Measurements from ENCODE around the gene EIF4G2. TPM values are rescaled to one million over a fixed set of nuclear protein-coding genes. Genes with fewer than 3 reads are reported as not detected.
A peak's percentile ranks its signal among the peaks of the same experiment; 100 is the strongest.

Gene EIF4G2
- total and polyA plus RNA-seq, 8 donors: 835 to 1,027 (median 941) TPM

DNA sequence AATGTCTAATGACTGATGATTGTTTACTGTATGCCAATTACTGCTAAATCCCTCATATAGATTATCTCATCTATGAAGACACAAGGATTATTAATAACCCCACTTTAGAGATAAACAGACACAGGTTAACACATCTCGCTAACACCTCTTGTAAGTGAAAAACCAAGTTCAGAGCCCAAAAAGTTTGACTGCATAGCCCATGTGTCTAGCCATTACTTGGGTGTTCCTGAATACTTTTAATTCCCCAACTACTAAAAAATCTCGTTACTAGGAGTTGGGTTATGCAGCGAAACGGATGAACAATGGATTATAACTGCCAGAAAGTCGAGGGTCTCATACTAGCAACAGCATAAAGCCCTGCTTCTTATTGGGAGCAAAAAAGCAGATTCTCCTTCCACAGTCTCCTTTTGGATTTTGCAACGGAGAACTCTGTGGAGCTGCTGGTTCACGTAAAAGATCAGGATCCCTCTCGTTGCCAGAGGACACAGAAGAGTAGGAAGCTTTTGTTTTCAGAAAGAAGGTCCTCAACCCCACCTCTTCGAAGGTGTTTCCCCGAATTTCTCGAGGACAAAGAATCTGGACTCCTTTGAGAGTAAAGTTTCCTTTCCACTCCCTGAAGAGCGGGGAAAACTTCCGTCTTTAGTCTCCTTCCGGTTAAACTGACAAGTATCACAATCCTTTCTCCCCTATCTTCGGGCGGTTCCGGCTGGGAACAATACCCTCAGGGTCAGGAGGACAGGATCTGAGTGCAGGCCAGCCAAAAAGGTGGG is 48.1 kb upstream of the EIF4G2 start:
- Histone ChIP-seq H3K9me3 (no peaks in the 10 kb centered on the region), H3K4me3 (peak overlapping the region; percentile 78 to 89), H3K36me3 (peaks cover 0 to 41% of the 10 kb centered on the region in 2 donors), H3K27ac (peak overlapping the region; percentile 99), H3K27me3 (no peaks in the 10 kb centered on the region), H3K4me1 (peaks cover 15 to 33% of the 10 kb centered on the region in 2 donors)
- TF ChIP-seq, protein P1, sequence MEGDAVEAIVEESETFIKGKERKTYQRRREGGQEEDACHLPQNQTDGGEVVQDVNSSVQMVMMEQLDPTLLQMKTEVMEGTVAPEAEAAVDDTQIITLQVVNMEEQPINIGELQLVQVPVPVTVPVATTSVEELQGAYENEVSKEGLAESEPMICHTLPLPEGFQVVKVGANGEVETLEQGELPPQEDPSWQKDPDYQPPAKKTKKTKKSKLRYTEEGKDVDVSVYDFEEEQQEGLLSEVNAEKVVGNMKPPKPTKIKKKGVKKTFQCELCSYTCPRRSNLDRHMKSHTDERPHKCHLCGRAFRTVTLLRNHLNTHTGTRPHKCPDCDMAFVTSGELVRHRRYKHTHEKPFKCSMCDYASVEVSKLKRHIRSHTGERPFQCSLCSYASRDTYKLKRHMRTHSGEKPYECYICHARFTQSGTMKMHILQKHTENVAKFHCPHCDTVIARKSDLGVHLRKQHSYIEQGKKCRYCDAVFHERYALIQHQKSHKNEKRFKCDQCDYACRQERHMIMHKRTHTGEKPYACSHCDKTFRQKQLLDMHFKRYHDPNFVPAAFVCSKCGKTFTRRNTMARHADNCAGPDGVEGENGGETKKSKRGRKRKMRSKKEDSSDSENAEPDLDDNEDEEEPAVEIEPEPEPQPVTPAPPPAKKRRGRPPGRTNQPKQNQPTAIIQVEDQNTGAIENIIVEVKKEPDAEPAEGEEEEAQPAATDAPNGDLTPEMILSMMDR (IDR thresholded peaks at IDR 0.05): no peak
- intact Hi-C loops (cut with DNase I): loop anchor here in 1 of 2 donors (10.0 kb wide), 1 partner anchor 52 kb away; the partner anchor contains the start of gene EIF4G2
- ATAC-seq: peak; percentile 45
- DNase-seq: peak in 1 of 4 donors; percentile 43

DNA sequence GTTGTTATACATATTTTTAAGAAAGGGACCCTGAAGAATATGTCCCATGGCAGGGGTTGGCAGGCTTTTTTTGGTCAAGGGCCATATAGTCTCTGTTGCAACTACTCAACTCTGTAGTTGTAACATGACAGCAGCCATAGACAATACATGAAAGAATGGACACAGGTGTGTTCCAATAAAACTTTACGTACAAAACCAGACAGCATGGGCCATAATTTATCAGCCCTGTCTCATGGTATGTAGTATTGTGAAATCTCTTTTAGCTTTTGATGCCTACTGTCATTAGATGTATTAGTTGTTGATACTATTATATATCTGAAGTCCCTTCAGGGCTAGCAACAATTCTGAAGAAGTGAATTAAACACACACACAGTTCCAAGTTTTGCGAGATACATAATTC is 46.6 kb upstream of the EIF4G2 start:
- TF ChIP-seq, protein P1 (IDR thresholded peaks at IDR 0.05): no peak
- ATAC-seq: no peak

DNA sequence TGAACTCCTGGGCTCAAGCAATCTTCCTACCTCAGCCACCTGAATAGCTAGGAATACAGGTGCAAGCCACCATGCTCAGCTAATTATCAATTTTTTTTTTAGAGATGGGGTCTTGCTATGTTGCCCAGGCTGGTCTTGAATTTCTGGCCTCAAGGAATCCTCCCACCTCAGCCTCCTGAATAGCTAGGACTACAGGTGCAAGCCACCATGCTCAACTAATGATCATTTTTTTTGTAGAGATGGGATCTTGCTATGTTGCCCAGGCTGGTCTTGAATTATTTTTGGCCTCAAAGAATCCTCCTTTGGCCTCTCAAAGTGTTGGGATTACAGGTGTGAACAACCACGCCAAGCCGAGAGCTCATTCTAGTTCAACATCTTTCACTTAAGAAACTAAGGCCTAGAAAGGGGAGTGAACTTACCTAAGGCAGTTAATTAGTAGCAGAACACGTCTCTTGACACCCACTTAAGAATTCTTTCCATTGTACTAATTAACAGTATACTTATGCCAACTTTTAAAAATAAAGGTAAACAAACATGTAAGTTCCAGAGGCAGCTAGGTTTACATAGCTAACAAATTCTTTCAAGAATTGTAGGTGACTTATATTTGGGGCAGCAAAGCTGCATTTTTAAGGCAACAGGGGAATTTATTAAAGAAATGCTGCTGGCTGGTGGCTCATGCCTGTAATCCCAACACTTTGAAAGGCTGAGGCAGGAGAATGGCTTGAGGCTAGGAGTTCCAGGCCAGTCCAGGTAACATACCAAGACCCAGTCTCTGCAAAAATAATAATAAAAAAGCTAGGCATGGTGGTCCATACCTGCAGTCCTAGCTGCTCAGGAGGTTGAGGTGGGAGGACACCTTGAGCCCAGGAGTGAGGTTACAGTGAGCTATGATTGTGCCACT is 39.5 kb upstream of the EIF4G2 start:
- Histone ChIP-seq H3K4me1 (no peaks in the 10 kb centered on the region), H3K9me3 (no peaks in the 10 kb centered on the region), H3K36me3 (peaks cover 0 to 17% of the 10 kb centered on the region in 2 donors), H3K27me3 (no peaks in the 10 kb centered on the region), H3K4me3 (no peak overlapping the region), H3K27ac (peak overlapping the region in 1 of 2 donors; percentile 49)
- DNase-seq (peak in 1 of 4 donors; percentile 32), ATAC-seq (peak; percentile 76)
- TF ChIP-seq, protein P1 (IDR thresholded peaks at IDR 0.05): no peak
- intact Hi-C loops (cut with DNase I): no loop called here

More for the DNA sequence above, 46.6 kb upstream of the EIF4G2 start:
- DNase-seq: no peak
- intact Hi-C loops (cut with DNase I): loop anchor here in 1 of 2 donors (10.0 kb wide), 1 partner anchor 50 kb away; the partner anchor contains the start of gene EIF4G2
- H3K36me3 ChIP-seq: peaks cover 0 to 45% of the 10 kb centered on the region in 2 donors
- no peak overlapping the region for H3K27ac ChIP-seq
- peaks cover 15 to 33% of the 10 kb centered on the region in 2 donors for H3K4me1 ChIP-seq
- no peaks in the 10 kb centered on the region for H3K27me3 ChIP-seq
- H3K9me3 ChIP-seq: no peaks in the 10 kb centered on the region
- H3K4me3 ChIP-seq: no peak overlapping the region

DNA sequence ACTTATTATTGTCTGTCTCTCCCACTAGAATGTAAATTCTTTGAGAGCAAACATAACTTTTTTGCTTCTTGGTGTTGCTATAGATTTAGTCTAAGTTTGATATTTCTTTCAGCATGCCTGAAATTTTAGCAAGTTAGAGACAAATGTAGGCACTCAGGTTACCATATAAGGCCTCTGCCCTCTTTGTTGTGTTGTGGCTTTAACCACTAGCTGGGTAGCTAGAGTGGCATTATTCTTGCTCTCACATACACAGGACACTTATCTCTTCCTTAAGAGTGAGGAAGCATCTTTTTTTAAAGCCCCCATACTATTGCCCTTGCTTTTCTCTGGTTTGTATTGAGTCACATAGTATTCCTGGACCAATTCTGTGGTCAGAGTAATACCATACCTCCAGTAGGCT is 37.9 kb upstream of the EIF4G2 start:
- Histone ChIP-seq H3K27ac (no peak overlapping the region), H3K4me3 (no peak overlapping the region), H3K4me1 (no peaks in the 10 kb centered on the region), H3K27me3 (no peaks in the 10 kb centered on the region), H3K36me3 (peaks cover 0 to 2% of the 10 kb centered on the region in 2 donors), H3K9me3 (no peaks in the 10 kb centered on the region)
- ATAC-seq (no peak), DNase-seq (no peak)
- intact Hi-C loops (cut with DNase I): no loop called here
- TF ChIP-seq, protein P1 (IDR thresholded peaks at IDR 0.05): no peak
